H1 (cell line): ENCODE measurements around the gene DFFB. TPM values are rescaled to one million over a fixed set of nuclear protein-coding genes. Genes with fewer than 3 reads are reported as not detected.

ENCODE experiments used
- CTCF ChIA-PET: fragments of 300-600 bp; sonication (Branson Sonifier 250); formaldehyde crosslinking; loops from one replicate; lab custom pipeline; 2021; ENCODE audit not compliant: partially characterized antibody; lab: Charles Lee
- POLR2A ChIA-PET: fragments of 300-600 bp; sonication (Branson Sonifier 250); formaldehyde crosslinking; loops from one replicate; lab custom pipeline; 2021; ENCODE audit warnings: inconsistent platforms; ENCODE audit not compliant: partially characterized antibody; lab: Charles Lee
- DNase-seq, 2 experiments: peaks; one replicate each; pipeline versions ENCODE4 v3.0.0 to v3.0.0-alpha.2; 2010 to 2022; ENCODE audit warnings: low spot score in 2 of 2, low read depth in 1 of 2, mixed read lengths in 1 of 2
- FAIRE-seq: peaks from 2 replicates; lab custom pipeline; 2011; peaks lifted over from hg19 to GRCh38; lab: Jason Lieb, UNC
- H2AFZ ChIP-seq: 2 replicates; pipeline ENCODE4 v1.8.1; 2012; ENCODE audit warnings: low read length, inconsistent platforms
- H2AK5ac ChIP-seq: 2 replicates; pipeline ENCODE4 v1.6.1; 2013; ENCODE audit warnings: low read depth, low read length
- H2BK120ac ChIP-seq: replicated peaks from 2 replicates; pipeline ENCODE3; 2013; ENCODE audit warnings: low read depth, low read length, inconsistent platforms
- H2BK12ac ChIP-seq: 2 replicates; pipeline ENCODE4 v1.6.1; 2013; ENCODE audit warnings: low read depth, low read length
- H2BK15ac ChIP-seq: 2 replicates; pipeline ENCODE4 v1.6.1; 2013; ENCODE audit warnings: low read length
- H2BK20ac ChIP-seq: 2 replicates; pipeline ENCODE4 v1.6.1; 2013; ENCODE audit warnings: low read length
- H2BK5ac ChIP-seq: 2 replicates; pipeline ENCODE4 v1.6.1; 2013; ENCODE audit warnings: low read depth, low read length
- H3K14ac ChIP-seq: 2 replicates; pipeline ENCODE4 v1.6.1; 2013; ENCODE audit warnings: inconsistent platforms; ENCODE audit not compliant: insufficient read length
- H3K18ac ChIP-seq: 2 replicates; pipeline ENCODE4 v1.6.1; 2013; ENCODE audit warnings: low read length; ENCODE audit errors: extremely low read depth
- H3K23ac ChIP-seq: 2 replicates; pipeline ENCODE4 v1.6.1; 2013; ENCODE audit warnings: inconsistent platforms; ENCODE audit not compliant: insufficient read length
- H3K23me2 ChIP-seq: 2 replicates; pipeline ENCODE4 v1.6.1; 2013; ENCODE audit warnings: low read depth, low read length
- H3K27ac ChIP-seq: 2 replicates; pipeline ENCODE4 v1.6.1; 2011; ENCODE audit warnings: low read depth, low read length, inconsistent platforms
- H3K27me3 ChIP-seq, 4 experiments: replicated peaks in 1 of 4; 1 replicate in 1 of 4; 2 replicates in 3 of 4; pipeline versions ENCODE4 v1.6.1 to v1.8.1; 2011 to 2013; ENCODE audit warnings: low read length in 3 of 4, mild to moderate bottlenecking in 3 of 4, inconsistent platforms in 2 of 4, mixed read lengths in 2 of 4, moderate library complexity in 1 of 4; ENCODE audit not compliant: control insufficient read depth in 3 of 4, insufficient read depth in 3 of 4; ENCODE audit errors: extremely low read depth in 1 of 4
- H3K36me3 ChIP-seq, 4 experiments: 2 replicates each; pipeline versions ENCODE4 v1.6.1 to v1.8.1; 2011 to 2013; ENCODE audit warnings: mild to moderate bottlenecking in 4 of 4, low read length in 3 of 4, moderate library complexity in 2 of 4, control low read depth in 1 of 4, inconsistent platforms in 1 of 4; ENCODE audit not compliant: insufficient read depth in 4 of 4, control insufficient read depth in 2 of 4
- H3K4ac ChIP-seq: replicated peaks from 2 replicates; pipeline ENCODE3; 2013; ENCODE audit warnings: low read length, low read depth, mixed read lengths, inconsistent platforms; ENCODE audit not compliant: insufficient read length
- H3K4me1 ChIP-seq, 4 experiments: replicated peaks in 1 of 4; 1 replicate in 1 of 4; 2 replicates in 3 of 4; pipeline versions ENCODE4 v1.6.1 to v1.8.1; 2011 to 2013; ENCODE audit warnings: low read length in 3 of 4, inconsistent platforms in 2 of 4, mixed read lengths in 1 of 4; ENCODE audit not compliant: insufficient read depth in 4 of 4, control insufficient read depth in 3 of 4
- H3K4me2 ChIP-seq, 2 experiments: 2 replicates each; pipeline versions ENCODE4 v1.6.1 to v1.8.1; 2011 to 2013; ENCODE audit warnings: low read depth in 2 of 2, low read length in 2 of 2, control low read depth in 1 of 2, inconsistent platforms in 1 of 2, mild to moderate bottlenecking in 1 of 2; ENCODE audit not compliant: insufficient read depth in 1 of 2
- H3K4me3 ChIP-seq, 4 experiments: fragments of 200-600, 300-600 bp in 1 of 4; sonication (generic), shearing (Covaris generic), sonication (Bioruptor Twin) in 1 of 4; 2 replicates each; pipeline versions ENCODE4 v1.5.1 to v1.8.1; 2011 to 2016; ENCODE audit warnings: low read length in 4 of 4, low read depth in 3 of 4, control low read depth in 2 of 4, inconsistent platforms in 2 of 4, mild to moderate bottlenecking in 2 of 4, mixed read lengths in 1 of 4, moderate library complexity in 1 of 4; ENCODE audit not compliant: insufficient read depth in 2 of 4; ENCODE audit errors: extremely low read depth in 1 of 4
- H3K56ac ChIP-seq: replicated peaks from 2 replicates; pipeline ENCODE3; 2013; ENCODE audit warnings: low read depth, mild to moderate bottlenecking, mixed read lengths, low read length, inconsistent platforms; ENCODE audit not compliant: insufficient read length
- H3K79me1 ChIP-seq: 2 replicates; pipeline ENCODE4 v1.6.1; 2013; ENCODE audit warnings: low read depth, low read length, control low read depth
- H3K79me2 ChIP-seq, 2 experiments: 2 replicates each; pipeline versions ENCODE4 v1.6.1 to v1.8.1; 2012 to 2013; ENCODE audit warnings: low read length in 2 of 2, mild to moderate bottlenecking in 2 of 2, inconsistent platforms in 1 of 2; ENCODE audit not compliant: insufficient read depth in 2 of 2, control insufficient read depth in 1 of 2
- H3K9ac ChIP-seq, 4 experiments: replicated peaks in 1 of 4; 1 replicate in 1 of 4; 2 replicates in 3 of 4; pipeline versions ENCODE4 v1.6.1 to v1.8.1; 2011 to 2013; ENCODE audit warnings: low read depth in 3 of 4, low read length in 3 of 4, control low read depth in 2 of 4, mild to moderate bottlenecking in 2 of 4, moderate library complexity in 2 of 4, inconsistent platforms in 1 of 4; ENCODE audit errors: extremely low read depth in 1 of 4
- H3K9me3 ChIP-seq, 2 experiments: 2 replicates each; pipeline versions ENCODE4 v1.6.1 to v1.8.1; 2012 to 2013; ENCODE audit warnings: mild to moderate bottlenecking in 2 of 2, moderate library complexity in 2 of 2, control low read depth in 1 of 2, inconsistent platforms in 1 of 2, low read depth in 1 of 2, low read length in 1 of 2, mixed read lengths in 1 of 2; ENCODE audit not compliant: insufficient read depth in 2 of 2
- H4K20me1 ChIP-seq, 2 experiments: replicated peaks in 1 of 2; 2 replicates each; pipeline versions ENCODE3 to v1.8.1; 2011 to 2013; ENCODE audit warnings: inconsistent platforms in 2 of 2, low read length in 2 of 2, mild to moderate bottlenecking in 1 of 2; ENCODE audit not compliant: insufficient read depth in 2 of 2, control insufficient read depth in 1 of 2
- H4K5ac ChIP-seq: 2 replicates; pipeline ENCODE4 v1.6.1; 2013; ENCODE audit warnings: low read length, low read depth, mixed read lengths, inconsistent platforms; ENCODE audit not compliant: insufficient read length
- H4K8ac ChIP-seq: 2 replicates; pipeline ENCODE4 v1.8.0; 2013; ENCODE audit warnings: mild to moderate bottlenecking, moderate library complexity, low read length, inconsistent platforms; ENCODE audit not compliant: insufficient read depth; ENCODE audit errors: extremely low read depth
- H4K91ac ChIP-seq: replicated peaks from 2 replicates; pipeline ENCODE3; 2013; ENCODE audit warnings: low read length, mixed read lengths, inconsistent platforms; ENCODE audit not compliant: insufficient read length
- RNF2 ChIP-seq: fragments of 200-900, 300-1000 bp; sonication (generic); IDR thresholded peaks from 2 replicates; pipeline ENCODE4 v1.7.1; 2016; ENCODE audit warnings: borderline replicate concordance, low read depth, mild to moderate bottlenecking, antibody characterized with exemption, low read length; ENCODE audit not compliant: poor library complexity, severe bottlenecking; ENCODE audit errors: missing control alignments
- WGBS, 2 experiments: shearing (Covaris generic) in 1 of 2; methylation state at CpG; one replicate each; pipeline versions ENCODE4 v1.1.6 to v1.1.7; 2013 to 2015; ENCODE audit warnings: low lambda C conversion rate in 2 of 2, mixed read lengths in 2 of 2, inconsistent platforms in 1 of 2, low coverage in 1 of 2, missing lambda C conversion rate in 1 of 2; ENCODE audit not compliant: insufficient replicate concordance in 2 of 2, insufficient coverage in 1 of 2, insufficient read length in 1 of 2; ENCODE audit errors: extremely low coverage in 1 of 2, missing lambda C conversion rate in 1 of 2; 5-methylcytosine and 5-hydroxymethylcytosine counted together
- polyA plus RNA-seq, 7 experiments: library from polyadenylated mRNA; depleted of rRNA in 3 of 7; stranded (reverse) in 5 of 7; unstranded in 2 of 7; fragments of >200 nt in 5 of 7; fragments of 200-250 nt in 2 of 7; gene quantifications; 1 replicate in 5 of 7; 2 replicates in 1 of 7; 4 replicates in 1 of 7; pipeline versions ENCODE4 v1.2.1 to v1.2.3, GENCODE V29; 2011 to 2013; ENCODE audit warnings: missing spikeins in 2 of 7, mixed read lengths in 2 of 7
- total RNA-seq: library from RNA; stranded (reverse); fragmentation: NEBNext Ultra II Directional; extraction: Animal tissue kit (Norgen Biotek cat#: 25700); gene quantifications from 2 replicates; pipeline ENCODE4 v1.2.1, GENCODE V29; 2021

DFFB gene
- total and polyA plus RNA-seq, 2 of the 8 experiments (the other 6 are each of a cell fraction or from before 2014, with no cell fraction given): 8.6 to 11.9 TPM

- Histone ChIP-seq H3K9ac (no peak overlapping the region), H3K23me2 (peaks cover 4% of the 10 kb centered on the region; the same call in 1 of the 2 replicates), H3K56ac (no peak overlapping the region), H4K20me1 (no peaks in the 10 kb centered on the region), H4K8ac (no peak overlapping the region), H3K27ac (no peak overlapping the region), H4K91ac (no peak overlapping the region), H3K23ac (no peak overlapping the region)
- CTCF ChIA-PET: interaction anchor here (0.6 to 1.9 kb wide), 2 partner anchors 8 to 169 kb away, joined by 3 to 6 read pairs; no protein-coding TSS in a partner anchor
- no peak for TF ChIP-seq RNF2
- TF ChIP-seq, all 59 proteins: peak for 0
- Histone ChIP-seq H3K79me1 (no peaks in the 10 kb centered on the region; the same call in 1 of the 2 replicates), H3K4me1 (peaks cover 0 to 12% (median 2%) of the 10 kb centered on the region in 4 experiments; a peak in 1 of 7 replicates), H2BK20ac (no peak overlapping the region), H3K36me3 (no peaks in the 10 kb centered on the region), H3K9me3 (no peaks in the 10 kb centered on the region), H3K14ac (no peak overlapping the region), H3K4me2 (no peak overlapping the region), H3K4ac (no peak overlapping the region), H2BK12ac (no peak overlapping the region), H3K27me3 (no peaks in the 10 kb centered on the region), H3K18ac (no peak overlapping the region), H3K79me2 (no peaks in the 10 kb centered on the region), H2BK15ac (no peak overlapping the region), H2AFZ (no peak overlapping the region), H3K4me3 (no peak overlapping the region), H2BK120ac (no peak overlapping the region), H2BK5ac (no peak overlapping the region), H2AK5ac (no peak overlapping the region), H4K5ac (no peak overlapping the region)
- FAIRE-seq: no peak
- WGBS, 2 experiments: 90% methylated on average over 19 of the region's 19 CpGs; no CpG with 5 or more reads in 1 of the 2 experiments
- POLR2A ChIA-PET: no interaction called here
- no peak for DNase-seq
Measured at GRCh38 chr1:3905266-3905952, 48.1 kb downstream of the DFFB start.
